Keratinocyte (primary cell): ENCODE data around the gene SIX3. TPM values are rescaled to one million over a fixed set of nuclear protein-coding genes. Genes with fewer than 3 reads are reported as not detected.

Source experiments
- DNase-seq: peaks from one replicate; pipeline ENCODE4 v3.0.0-alpha.2; 2011; ENCODE audit warnings: low read depth, missing footprints, low spot score
- FAIRE-seq: peaks from 2 replicates; lab custom pipeline; 2011; peaks lifted over from hg19 to GRCh38; lab: Jason Lieb, UNC
- H2AFZ ChIP-seq: 2 replicates; pipeline ENCODE4 v1.6.0; 2012; ENCODE audit warnings: low read length, control low read depth, inconsistent platforms; ENCODE audit not compliant: control insufficient read depth
- H3K27ac ChIP-seq: 2 replicates; pipeline ENCODE4 v1.5.1; 2011; ENCODE audit warnings: low read length; ENCODE audit not compliant: control insufficient read depth, insufficient read depth
- H3K27me3 ChIP-seq: 3 replicates; pipeline ENCODE4 v1.6.0; 2011; ENCODE audit warnings: low read length; ENCODE audit not compliant: control insufficient read depth, insufficient read depth; ENCODE audit errors: extremely low read depth
- H3K36me3 ChIP-seq, 2 experiments: 2 replicates in 1 of 2; 3 replicates in 1 of 2; pipeline ENCODE4 v1.5.1; 2011; ENCODE audit warnings: low read length in 2 of 2, mild to moderate bottlenecking in 1 of 2; ENCODE audit not compliant: control insufficient read depth in 2 of 2, insufficient read depth in 2 of 2; ENCODE audit errors: extremely low read depth in 1 of 2
- H3K4me1 ChIP-seq: 3 replicates; pipeline ENCODE4 v1.5.1; 2011; ENCODE audit warnings: low read length; ENCODE audit not compliant: control insufficient read depth, insufficient read depth; ENCODE audit errors: extremely low read depth
- H3K4me2 ChIP-seq: 3 replicates; pipeline ENCODE4 v1.6.0; 2011; ENCODE audit warnings: low read depth, low read length; ENCODE audit not compliant: control insufficient read depth, insufficient read depth; ENCODE audit errors: extremely low read depth
- H3K4me3 ChIP-seq, 3 experiments: fragments of 200-600 bp in 1 of 3; sonication (generic) in 1 of 3; 2 replicates in 2 of 3; 3 replicates in 1 of 3; pipeline ENCODE4 v1.5.1; 2011 to 2016; ENCODE audit warnings: low read length in 3 of 3, mild to moderate bottlenecking in 3 of 3, control low read depth in 2 of 3, inconsistent platforms in 1 of 3, low read depth in 1 of 3, mixed read lengths in 1 of 3, mixed run types in 1 of 3, moderate library complexity in 1 of 3; ENCODE audit not compliant: control insufficient read depth in 2 of 3, insufficient read depth in 2 of 3; ENCODE audit errors: extremely low read depth in 1 of 3
- H3K79me2 ChIP-seq: 2 replicates; pipeline ENCODE4 v1.6.0; 2012; ENCODE audit warnings: low read length; ENCODE audit not compliant: control insufficient read depth, insufficient read depth
- H3K9ac ChIP-seq: 3 replicates; pipeline ENCODE4 v1.6.0; 2011; ENCODE audit warnings: low read length; ENCODE audit not compliant: control insufficient read depth, insufficient read depth; ENCODE audit errors: extremely low read depth
- H3K9me1 ChIP-seq: 3 replicates; pipeline ENCODE4 v1.6.0; 2011; ENCODE audit warnings: low read length; ENCODE audit not compliant: control insufficient read depth, insufficient read depth; ENCODE audit errors: extremely low read depth
- H3K9me3 ChIP-seq: 2 replicates; pipeline ENCODE4 v1.5.1; 2012; ENCODE audit warnings: low read depth, low read length; ENCODE audit not compliant: control insufficient read depth
- H4K20me1 ChIP-seq: 3 replicates; pipeline ENCODE4 v1.6.0; 2011; ENCODE audit warnings: low read length; ENCODE audit not compliant: control insufficient read depth, insufficient read depth; ENCODE audit errors: extremely low read depth
- EZH2 ChIP-seq: IDR thresholded peaks from one replicate; pipeline ENCODE4 v1.6.1; 2012; ENCODE audit warnings: inconsistent platforms, mild to moderate bottlenecking, low read length, moderate library complexity
- dilution Hi-C: fragments of 300-500 bp; cut with MboI; formaldehyde crosslinking; loops from one replicate; pipeline ENCODE4 v1.7.0; 2020; ENCODE audit warnings: low sequenced_read_pairs; ENCODE audit not compliant: extremely low pct_ligation_motif_present
- polyA plus RNA-seq, 5 experiments: library from polyadenylated mRNA; depleted of rRNA in 3 of 5; stranded (reverse) in 3 of 5; stranded (forward) in 1 of 5; unstranded in 1 of 5; fragments of >200 nt; gene quantifications; 1 replicate in 1 of 5; 2 replicates in 3 of 5; 3 replicates in 1 of 5; pipeline versions ENCODE4 v1.2.1 to v1.2.3, GENCODE V29; 2011 to 2012; ENCODE audit warnings: missing spikeins in 2 of 5, low read depth in 1 of 5, low replicate concordance in 1 of 5
- TF ChIP-seq, protein P1 (sequence below), 3 experiments: IDR thresholded peaks in 1 of 3; conservative IDR thresholded peaks in 1 of 3; optimal IDR thresholded peaks in 1 of 3; 2 replicates in 2 of 3; 3 replicates in 1 of 3; pipeline versions ENCODE3 to v1.5.1; 2011; ENCODE audit warnings: low read length in 3 of 3, mild to moderate bottlenecking in 3 of 3, moderate library complexity in 2 of 3, control low read depth in 1 of 3, inconsistent platforms in 1 of 3; ENCODE audit not compliant: insufficient read depth in 2 of 3; ENCODE audit errors: extremely low read depth in 1 of 3

SIX3 gene
- polyA plus RNA-seq, 1 donor (not counting 4 experiments of a cell fraction or from before 2014, with no cell fraction given): not detected

DNA sequence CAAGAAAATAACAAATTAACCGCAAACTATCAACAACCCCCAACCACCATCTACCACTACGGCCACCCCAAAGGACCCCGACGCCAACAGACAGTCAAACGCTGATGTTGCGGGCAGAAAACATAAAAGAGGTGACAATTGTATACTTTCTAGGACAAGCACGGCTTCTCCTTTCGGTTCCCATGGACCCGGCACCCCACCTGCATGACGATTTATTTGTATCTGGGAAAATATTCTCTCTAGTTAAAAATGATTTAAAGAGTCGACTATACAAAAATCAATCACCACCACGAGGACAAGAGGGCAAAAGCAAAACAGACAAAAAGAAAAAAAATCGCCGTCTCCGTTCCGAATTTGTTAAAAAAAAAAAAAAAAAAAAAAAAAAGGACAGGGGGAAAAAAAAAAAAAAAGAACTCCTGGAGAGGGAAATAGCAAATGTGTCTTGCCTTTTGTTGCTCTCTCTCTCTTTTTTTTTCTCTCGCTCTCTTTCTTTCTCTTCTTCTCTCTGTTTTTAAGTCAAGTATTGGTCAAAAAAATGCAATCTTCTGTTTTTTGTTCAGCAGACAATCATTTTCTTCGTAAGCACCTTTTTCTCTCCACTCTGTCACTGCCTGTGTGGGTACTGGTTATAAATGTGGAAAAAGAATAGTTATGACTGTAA lies 3.6 kb downstream of the SIX3 start:
- H2AFZ ChIP-seq: no peak overlapping the region
- H4K20me1 ChIP-seq: no peaks in the 10 kb centered on the region
- peaks cover 89% of the 10 kb centered on the region for H3K27me3 ChIP-seq
- FAIRE-seq: no peak
- dilution Hi-C loops: no loop called here
- H3K79me2 ChIP-seq: no peaks in the 10 kb centered on the region
- no peak overlapping the region for H3K4me2 ChIP-seq
- no peak overlapping the region for H3K27ac ChIP-seq
- no peaks in the 10 kb centered on the region for H3K36me3 ChIP-seq
- no peak for DNase-seq
- TF ChIP-seq, protein P1, sequence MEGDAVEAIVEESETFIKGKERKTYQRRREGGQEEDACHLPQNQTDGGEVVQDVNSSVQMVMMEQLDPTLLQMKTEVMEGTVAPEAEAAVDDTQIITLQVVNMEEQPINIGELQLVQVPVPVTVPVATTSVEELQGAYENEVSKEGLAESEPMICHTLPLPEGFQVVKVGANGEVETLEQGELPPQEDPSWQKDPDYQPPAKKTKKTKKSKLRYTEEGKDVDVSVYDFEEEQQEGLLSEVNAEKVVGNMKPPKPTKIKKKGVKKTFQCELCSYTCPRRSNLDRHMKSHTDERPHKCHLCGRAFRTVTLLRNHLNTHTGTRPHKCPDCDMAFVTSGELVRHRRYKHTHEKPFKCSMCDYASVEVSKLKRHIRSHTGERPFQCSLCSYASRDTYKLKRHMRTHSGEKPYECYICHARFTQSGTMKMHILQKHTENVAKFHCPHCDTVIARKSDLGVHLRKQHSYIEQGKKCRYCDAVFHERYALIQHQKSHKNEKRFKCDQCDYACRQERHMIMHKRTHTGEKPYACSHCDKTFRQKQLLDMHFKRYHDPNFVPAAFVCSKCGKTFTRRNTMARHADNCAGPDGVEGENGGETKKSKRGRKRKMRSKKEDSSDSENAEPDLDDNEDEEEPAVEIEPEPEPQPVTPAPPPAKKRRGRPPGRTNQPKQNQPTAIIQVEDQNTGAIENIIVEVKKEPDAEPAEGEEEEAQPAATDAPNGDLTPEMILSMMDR (optimal IDR thresholded peaks at IDR 0.05 in 1 of 3, IDR thresholded peaks at IDR 0.05 in 1 of 3, conservative IDR thresholded peaks at IDR 0.05 in 1 of 3; ENCODE audit: extremely low read depth in 1 of 3, insufficient read depth in 2 of 3, low read length in 3 of 3): no peak
- no peak for TF ChIP-seq EZH2
- H3K4me3 ChIP-seq: no peak overlapping the region
- no peak overlapping the region for H3K9ac ChIP-seq
- peaks cover 6% of the 10 kb centered on the region for H3K4me1 ChIP-seq
- H3K9me1 ChIP-seq: no peaks in the 10 kb centered on the region
- no peaks in the 10 kb centered on the region for H3K9me3 ChIP-seq

DNA sequence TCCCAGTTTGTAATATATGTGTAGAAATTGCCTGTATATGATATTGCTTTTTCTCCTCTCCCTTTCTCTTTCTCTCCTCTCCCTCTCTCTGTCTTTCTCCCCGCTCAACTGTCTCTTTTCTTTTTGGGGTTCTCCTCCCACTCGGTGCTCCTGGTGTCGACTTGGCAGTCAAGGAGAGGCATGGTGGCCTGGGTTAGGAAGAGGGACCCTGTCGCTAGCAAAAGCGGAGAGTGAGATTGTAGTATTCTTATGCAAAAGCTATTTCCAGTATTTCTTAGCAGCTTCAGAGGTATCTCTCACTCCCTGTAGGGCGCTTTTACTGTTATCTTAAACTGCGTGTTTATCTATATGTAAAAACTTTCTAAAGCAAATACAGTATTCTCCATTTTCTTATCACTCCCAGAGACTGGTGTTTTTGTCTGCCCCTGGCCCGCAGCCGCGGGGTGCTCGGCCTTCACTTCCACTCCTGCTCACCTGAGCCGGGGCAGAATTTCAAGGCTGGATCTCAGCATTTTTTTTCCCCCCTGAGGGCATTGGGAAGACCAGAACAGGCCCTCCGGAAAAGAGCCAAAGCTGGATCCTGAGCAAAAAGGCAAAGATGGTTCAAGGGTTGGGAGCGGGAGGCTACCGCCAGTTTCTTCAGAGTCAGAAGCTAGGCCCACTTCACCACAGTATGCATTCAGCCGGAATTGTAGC lies 4.3 kb downstream of the SIX3 start:
- H3K79me2 ChIP-seq: no peaks in the 10 kb centered on the region
- no peaks in the 10 kb centered on the region for H3K9me1 ChIP-seq
- no peaks in the 10 kb centered on the region for H4K20me1 ChIP-seq
- H3K4me1 ChIP-seq: peaks cover 6% of the 10 kb centered on the region
- H3K36me3 ChIP-seq: no peaks in the 10 kb centered on the region
- H2AFZ ChIP-seq: no peak overlapping the region
- H3K27me3 ChIP-seq: peaks cover 85% of the 10 kb centered on the region
- no peak overlapping the region for H3K27ac ChIP-seq
- H3K9ac ChIP-seq: no peak overlapping the region
- H3K4me2 ChIP-seq: no peak overlapping the region
- FAIRE-seq (no peak), DNase-seq (no peak)
- dilution Hi-C loops: no loop called here
- no peak overlapping the region for H3K4me3 ChIP-seq
- no peaks in the 10 kb centered on the region for H3K9me3 ChIP-seq
- TF ChIP-seq, protein P1 (optimal IDR thresholded peaks at IDR 0.05 in 1 of 3, IDR thresholded peaks at IDR 0.05 in 1 of 3, conservative IDR thresholded peaks at IDR 0.05 in 1 of 3; ENCODE audit: extremely low read depth in 1 of 3, insufficient read depth in 2 of 3, low read length in 3 of 3): no peak
- TF ChIP-seq EZH2: no peak
